Stimulated activated CD8-positive, alpha-beta memory T cell treated with anti-CD3 and anti-CD28 coated beads, Interleukin-4, amount 100 ng/mL, for 24 hours (primary cell): Measurements from ENCODE around the gene VTI1B.

ENCODE experiments used
- DNase-seq: peaks from one replicate; pipeline ENCODE4 v3.0.0-alpha.2; 2020; ENCODE audit warnings: low read depth

VTI1B gene

DNA sequence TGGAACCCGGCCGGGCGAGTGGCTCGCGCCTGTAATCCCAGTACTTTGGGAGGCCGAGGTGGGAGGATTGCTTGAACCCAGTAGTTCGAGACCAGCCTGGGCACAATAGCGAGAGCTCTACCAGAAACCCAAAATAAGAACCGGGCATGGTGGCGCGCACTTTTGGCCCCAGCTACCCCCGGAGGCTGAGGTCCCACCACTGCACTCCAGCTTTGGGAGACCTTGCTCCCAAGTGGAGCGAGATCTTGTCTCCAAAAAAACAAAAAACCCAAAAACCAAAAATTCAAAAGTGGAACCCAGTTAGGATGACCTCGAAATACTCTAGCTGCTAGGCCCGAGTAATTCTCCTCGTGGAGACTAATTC, 769 bp upstream of the VTI1B start:
- no peak for DNase-seq

DNA sequence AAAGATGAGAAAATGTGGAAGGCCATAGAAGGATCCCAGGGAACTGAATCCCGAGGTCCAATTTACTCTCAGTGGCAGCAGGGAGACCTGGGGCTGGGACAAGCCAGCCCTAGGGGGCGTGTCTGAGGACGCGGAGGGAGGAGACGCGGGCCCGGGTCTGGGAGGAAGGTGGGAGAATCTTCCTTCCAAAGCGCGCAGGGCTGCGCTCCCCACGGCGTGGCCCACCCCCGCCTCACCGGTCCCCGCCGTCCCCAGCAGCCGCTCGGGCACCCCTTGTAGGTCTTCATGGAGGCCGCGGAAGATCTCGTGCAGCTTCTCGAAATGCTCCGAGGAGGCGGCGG, 323 bp downstream of the VTI1B start:
- DNase-seq: peak; percentile 31

DNA sequence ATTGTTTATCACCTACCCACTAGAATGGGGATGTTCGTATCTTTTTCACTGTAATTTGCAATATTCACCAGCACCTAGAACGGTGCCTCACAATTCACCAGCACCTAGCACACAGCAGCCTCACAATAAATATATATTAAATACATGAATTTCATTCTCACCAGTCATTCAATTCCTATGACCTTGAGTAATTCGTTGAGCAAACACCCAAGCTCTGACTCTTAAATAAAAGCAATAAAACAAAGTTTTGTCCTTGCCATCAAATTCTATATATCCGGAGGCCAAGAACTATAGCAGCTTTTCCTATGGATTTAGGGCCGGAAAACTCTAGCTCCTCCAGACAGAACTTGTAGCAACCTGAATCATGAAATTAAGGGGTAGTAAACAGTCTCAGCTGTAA, 981 bp downstream of the VTI1B start:
- no peak for DNase-seq

DNA sequence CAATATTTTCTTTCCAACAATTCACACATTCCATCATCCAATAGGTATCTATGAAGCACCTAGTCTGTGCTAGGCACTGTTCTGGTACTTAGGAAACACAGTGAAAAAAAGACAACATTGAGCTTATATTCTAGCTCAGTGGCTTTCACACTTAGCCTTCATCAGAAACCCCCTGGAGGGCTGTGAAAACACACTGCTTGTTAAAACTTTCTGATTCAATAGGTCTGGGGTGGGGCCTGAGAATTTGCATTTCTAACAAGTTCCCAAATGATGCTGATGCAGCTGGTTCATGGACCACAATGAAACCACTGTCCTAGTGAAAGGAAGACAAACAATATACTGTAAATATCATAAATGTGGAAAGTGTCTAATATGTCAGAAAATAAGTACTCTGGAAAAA, 5.9 kb downstream of the VTI1B start:
- no peak for DNase-seq

DNA sequence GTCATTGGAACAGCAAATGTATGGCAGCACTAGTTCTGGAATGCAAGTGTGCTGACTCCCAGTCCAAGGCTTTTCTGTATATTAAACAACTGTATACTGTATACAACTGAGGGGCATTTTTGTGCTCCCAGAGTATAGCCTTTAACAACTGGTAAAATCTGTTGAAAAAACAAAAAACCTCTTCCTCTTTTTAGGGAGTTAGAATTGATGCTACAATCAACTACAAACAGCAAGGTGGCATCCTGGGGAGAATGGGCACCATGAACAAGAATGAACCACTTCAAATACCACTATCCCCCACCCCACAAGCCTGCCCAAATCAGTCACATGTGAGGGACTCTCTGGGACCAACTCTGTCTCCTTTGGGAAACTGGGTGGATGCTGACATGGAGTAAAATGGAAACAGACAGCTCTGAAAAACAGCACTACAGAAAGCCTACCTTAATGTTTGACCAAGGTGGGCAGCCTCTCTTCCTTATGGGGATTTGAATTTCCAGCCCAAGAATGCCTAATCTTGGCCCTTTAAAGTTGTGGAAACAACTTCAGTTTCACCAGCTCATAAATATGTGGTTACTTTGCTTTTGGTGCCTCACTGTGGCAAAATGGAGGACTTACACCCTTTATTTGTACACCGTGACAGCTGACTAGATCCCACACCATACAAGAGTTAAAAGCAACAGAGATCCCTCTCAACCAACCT, 7.5 kb downstream of the VTI1B start:
- no peak for DNase-seq

DNA sequence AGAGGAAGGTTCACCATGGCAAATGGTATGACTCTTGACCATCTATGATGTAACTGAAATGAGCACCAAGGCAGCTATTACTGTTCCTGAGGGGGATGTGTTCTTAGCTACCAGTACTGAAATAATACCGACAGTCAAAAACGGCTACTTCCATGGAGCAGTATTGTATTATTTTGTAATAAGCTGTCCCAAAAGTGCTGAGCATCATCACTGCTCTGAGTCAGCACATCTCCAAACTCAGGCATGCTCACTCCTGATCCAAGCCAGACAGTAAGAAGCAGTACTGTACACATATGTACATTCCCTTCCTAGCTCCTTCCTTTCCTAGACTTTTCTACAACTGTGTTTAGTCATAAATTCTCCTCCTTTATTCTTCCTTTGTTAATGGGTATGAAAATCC, 8.6 kb downstream of the VTI1B start:
- no peak for DNase-seq

DNA sequence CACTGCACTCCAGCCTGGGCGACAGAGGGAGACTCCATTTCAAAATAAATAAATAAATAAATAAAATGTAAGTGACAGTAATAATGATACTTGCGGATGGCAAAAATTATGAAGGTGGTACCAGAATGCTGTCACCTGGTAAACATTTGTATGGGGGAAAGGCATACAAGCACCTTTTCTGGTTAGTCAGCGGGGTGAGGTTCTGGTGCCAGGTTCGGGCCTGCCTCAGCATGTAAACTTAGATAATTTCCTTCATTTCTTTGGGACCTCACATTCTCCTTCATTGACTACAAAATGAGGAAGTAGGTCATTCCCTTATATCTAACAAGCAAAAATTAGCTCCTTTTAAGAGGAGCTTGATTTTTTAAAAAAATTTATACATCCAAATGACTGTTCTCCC, 10.8 kb downstream of the VTI1B start:
- no peak for DNase-seq

DNA sequence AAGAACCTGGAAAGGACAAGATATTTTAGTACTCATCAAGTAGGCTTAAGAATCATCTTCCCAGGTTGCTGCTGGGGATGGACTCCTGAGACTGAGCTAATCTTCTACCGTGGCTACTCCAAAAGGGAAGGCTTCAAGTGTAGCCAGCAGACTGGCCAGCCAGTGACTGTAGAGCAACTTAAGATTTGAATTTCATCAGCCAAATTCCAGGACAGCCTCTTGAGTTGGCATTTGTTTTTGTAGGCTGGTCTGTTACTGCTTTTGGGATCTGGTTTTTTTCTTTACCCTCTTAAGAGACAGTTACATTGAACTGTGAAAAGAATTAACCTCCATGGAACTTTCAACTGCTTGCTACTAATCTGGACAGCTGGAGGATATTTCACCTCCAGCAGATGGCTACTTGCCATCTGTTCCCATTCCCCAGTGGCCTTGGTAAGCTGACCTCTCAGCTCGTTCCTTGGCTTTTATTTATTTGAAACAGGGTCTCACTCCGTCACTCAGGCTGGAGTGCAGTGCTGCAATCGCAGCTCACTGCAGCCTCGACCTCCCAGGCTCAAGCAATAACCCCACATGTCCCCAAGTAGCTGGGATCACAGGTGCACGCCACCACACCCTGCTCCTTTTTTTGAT, 20.7 kb downstream of the VTI1B start:
- no peak for DNase-seq

DNA sequence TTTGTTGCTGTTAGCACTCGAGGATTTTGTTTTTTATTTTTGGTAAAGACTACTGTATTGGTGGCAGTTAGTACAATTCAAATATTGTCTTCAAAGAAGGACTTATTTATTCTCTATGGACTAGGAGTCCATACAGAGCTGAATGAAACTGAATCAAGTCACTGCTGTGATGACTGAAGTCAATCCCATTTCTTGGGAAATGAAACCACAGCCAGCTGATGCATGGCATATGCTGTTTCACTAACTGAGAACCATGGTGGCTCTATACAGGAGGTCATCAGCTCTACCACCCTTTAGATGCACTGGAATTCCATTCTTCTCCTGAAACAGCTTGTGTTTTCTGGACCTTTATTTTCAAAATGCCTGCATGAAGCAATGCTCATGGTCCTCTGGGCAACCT, 22.2 kb downstream of the VTI1B start:
- no peak for DNase-seq

DNA sequence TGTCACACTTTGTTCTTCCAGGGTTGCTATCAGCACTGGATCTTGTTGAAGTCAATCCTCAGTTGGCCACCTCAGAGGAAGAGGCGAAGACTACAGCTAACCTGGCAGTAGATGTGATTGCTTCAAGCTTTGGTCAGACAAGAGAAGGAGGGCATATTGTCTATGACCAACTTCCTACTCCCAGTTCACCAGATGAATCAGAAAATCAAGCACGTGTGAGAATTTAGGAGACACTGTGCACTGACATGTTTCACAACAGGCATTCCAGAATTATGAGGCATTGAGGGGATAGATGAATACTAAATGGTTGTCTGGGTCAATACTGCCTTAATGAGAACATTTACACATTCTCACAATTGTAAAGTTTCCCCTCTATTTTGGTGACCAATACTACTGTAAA, 23.7 kb downstream of the VTI1B start:
- DNase-seq: no peak

DNA sequence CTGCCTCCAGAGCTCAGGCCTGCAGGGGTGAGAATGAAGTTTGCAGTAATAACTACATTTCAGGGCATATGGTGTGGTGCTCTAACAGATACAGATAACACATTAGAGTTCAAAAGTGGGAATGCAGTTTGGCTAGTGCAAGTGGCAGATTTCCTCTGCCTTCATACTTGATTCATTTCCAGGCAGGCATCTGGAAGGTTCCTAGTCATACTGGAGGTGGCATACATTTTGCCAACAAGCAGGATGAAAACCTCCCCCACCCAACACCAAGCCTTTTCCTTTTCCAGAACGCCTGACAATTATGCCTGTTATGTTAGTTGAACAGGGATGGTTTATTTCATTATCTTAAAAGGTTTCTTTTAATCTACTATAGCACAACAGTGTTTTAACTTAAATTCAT, 24.3 kb downstream of the VTI1B start:
- DNase-seq: no peak

DNA sequence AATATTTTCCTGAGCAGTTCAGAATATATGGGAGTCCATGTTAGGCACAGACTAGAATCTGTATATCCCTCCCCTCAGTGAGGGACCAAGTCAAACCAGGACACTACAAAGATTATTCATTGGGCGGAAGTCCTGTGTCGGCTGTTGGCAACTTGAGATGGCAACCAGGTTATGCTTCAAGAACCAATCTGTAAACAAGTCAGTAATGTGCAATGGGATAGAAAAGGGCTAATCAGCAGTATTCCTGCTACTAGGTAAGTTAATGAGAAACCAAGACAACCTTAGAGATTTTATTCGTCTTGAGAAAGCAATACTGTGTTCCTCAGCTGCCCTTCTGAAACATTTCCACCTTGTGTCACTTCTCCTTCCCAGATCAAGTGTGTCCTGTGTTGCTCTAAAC, 28.3 kb downstream of the VTI1B start:
- DNase-seq: no peak

DNA sequence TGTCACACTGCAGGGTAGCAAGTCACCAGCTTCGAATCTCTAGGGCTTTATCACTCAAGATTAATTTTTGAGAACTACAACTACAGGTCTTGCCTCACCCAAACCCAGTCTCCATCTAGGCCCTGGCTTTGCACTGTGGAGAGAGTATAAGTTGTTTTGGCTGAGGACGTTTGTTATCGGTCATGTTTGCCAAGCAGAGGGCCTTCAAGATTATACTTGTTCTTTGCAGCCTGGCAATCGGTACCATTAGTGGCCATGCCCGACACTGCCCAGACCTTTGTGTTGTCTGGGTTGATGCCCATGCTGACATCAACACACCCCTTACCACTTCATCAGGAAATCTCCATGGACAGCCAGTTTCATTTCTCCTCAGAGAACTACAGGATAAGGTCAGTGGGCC, 29.0 kb downstream of the VTI1B start:
- no peak for DNase-seq

DNA sequence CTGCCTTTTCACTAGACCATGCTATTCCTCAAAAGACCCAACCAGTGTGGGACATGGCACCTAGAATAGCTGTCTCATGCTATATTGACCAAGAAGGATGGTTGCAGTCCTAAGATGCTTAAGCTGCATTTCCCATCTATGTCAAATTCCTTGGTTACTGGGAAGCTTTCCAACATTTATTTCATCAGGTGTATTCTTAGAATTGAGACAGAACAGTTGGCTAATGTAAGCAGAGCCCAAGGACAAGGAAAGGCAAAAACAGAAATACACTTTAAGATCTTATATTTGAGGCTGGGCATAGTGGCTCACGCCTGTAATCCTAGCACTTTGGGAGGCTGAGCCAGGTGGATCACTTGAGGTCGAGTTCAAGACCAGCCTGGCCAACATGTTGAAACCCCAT, 30.0 kb downstream of the VTI1B start:
- no peak for DNase-seq

DNA sequence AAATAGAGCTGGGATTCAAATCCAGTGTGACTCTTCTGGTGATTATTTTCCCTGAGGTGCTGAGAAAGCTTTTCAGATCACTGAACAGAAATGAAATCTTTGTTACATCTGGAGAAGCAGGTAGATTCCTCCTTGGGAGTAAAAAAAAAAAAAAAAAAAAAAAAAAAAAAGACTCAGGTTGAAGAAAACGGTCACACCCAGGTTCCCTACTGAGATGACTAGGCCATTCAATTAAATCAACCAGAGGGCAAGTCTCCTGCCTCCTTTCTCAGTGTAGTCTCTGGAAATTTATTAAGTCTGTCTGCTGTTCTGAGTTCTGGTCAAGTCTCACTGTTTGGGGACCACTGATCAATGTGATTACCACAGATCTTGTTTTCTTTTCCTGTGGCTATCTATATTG, 30.7 kb downstream of the VTI1B start:
- DNase-seq: no peak

DNA sequence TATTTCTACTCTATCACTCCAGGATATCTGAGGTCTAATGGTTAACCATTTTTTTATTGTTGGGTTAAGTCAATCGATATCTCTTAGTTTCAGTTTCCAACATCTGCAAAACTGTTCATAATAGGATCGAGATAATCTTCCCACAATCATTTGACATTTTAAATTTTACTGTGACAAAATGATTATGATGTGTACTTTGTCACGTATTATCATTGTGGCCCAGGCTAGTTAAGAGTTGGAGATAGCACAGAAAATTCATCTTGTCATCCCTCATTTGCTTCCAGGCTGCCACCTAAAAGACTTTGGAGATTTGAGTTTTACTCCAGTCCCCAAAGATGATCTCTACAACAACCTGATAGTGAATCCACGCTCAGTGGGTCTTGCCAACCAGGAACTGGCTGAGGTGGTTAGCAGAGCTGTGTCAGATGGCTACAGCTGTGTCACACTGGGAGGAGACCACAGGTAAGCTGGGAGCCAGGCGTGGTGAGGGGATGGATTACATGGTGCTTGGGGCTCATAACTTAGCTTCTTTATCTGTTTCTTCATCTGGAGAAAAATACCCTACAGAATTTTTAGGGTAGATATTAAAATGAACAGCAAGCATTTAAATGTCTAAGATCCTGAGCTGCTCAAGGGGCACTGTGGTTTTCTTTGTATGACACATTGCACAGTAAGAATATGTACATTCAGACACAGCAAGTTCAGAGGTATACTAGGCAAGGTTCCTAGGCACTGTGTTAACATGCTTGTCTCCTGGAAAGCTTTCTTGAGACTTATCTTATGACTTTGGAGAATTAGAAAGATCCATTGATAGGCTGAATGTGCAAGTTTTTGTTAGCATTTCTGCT, 32.3 kb downstream of the VTI1B start:
- DNase-seq: no peak

DNA sequence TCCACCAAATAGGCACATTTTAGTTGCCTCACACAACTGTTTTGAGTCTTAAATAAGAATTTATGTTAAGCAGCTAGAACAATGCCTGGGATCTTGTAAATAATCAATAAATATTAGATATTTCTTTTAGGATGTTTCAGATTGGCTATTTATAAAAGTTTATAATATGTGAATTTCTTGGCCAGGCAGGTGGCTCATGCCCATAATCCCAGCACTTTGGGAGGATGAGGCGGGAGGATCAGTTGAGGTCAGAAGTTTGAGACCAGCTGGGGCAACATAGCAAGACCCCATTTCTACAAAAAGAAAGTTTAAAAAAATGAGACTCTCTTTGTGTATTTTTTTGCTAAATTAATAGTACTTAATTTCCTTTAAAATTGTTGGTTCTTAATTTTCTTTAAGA, 33.0 kb downstream of the VTI1B start:
- no peak for DNase-seq

DNA sequence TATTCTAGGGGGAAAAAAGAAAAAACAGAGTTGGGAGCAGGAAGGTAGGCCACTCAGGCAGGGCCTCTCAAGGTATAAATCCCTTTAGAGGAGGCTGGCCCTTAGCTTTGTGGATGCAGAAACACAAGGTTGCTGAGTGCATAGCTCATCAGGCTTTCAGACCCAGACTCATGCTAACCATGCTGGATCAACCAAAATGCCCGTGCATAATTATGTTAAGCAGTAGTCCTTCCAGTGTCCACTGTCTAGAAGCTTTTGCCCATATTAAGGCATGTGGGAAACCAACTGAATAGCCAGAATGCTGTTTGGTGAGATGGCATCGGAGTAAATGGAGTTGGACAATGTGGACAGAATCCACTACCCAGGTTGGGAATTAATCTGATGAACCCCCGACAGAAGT, 35.8 kb downstream of the VTI1B start:
- no peak for DNase-seq

DNA sequence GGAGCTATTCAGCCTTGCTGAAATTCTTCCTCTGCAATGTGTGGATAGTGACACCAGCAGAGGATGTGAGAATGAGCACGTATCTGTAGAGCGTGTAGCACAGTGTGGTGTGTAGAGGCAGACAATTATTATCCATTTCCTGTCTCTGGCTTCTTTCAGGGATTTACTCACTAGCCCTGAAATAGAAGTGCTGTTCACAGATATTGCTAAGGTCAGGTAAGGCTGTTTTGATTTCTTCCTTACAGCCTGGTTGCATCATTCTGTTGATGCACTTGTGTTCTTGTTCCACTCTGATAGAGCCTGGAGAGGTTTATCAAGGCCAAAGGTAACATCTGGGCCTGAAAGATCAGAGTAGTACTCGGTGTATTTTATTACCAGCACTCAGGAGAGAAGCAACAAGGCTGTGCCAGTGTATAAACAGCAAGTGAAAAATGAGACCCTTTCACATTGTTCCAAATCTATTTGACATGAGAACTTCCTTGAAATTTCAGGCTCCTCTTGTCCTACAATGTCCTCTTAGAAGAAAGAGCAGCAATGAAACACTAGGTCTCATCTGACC, 38.0 kb downstream of the VTI1B start:
- DNase-seq: no peak

DNA sequence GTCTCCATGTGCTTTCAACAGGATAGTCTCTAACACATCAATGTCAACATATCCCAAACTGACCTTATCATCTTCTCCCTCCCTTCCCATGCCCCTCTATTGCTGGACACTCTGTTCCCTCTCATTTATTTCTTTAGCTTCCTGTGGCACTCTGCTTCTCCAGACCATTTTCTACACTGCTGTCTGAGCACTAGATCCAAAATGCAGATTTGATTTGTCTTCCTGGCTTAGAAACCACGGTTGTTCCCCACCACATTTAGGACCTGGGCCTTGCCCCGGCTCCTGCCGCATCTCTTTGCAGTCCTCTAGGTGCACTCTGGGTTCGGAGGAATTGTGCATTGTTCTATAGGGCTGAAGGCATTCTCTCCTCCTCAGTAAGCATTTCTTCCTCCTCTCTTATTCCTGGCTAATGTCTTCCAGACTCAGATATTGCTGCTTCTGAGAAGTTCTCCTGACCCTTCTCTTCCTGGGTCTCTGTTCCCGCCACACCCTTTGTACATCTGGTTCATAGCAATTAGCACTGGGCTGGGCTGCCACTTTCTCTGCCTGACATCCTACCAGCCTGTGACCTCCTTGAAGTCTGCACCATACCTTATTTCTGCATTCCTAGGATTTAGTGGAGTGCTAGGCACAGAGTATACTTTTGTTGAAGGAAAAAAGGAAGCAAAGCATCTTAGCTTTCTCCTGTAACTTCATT, 40.8 kb downstream of the VTI1B start:
- DNase-seq: no peak

DNA sequence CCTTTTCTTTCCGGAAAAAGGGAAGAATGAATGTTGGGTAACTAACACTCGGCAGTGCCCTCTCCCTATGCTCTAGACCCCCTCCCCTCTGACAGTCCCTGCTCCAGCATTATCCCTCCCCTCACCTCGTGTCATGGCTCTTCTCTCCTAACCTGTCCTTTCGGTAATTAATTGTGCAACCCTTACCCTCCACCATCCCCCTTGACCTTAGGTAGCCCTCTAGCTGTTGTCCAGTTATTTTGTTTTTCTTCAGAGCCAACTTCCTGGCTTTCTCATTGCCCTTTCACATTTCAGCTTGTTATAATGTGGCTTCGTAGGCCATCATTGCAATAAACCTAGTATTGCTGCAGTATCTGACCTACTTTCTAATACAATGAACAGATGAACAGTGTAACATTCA, 43.5 kb downstream of the VTI1B start:
- DNase-seq: no peak

DNA sequence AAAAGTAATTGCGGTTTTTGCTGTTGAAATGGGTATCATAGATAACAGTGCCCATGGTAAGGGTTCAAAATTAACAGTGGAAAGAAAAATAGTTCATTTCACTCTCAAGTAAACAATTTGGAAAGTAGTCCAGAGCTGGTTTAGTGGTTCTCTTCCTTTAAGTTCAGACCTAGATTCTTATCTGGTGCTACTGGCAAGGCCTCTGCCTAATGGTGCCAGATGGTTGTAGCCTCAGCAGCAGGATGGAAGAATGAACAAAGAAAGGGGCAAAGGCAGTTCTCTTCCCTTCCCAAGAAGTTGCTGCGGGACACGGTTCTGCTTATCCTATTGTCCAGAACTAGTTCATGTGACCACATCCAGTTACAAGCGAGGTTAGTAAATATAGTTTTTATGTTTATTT, 44.2 kb downstream of the VTI1B start:
- no peak for DNase-seq

DNA sequence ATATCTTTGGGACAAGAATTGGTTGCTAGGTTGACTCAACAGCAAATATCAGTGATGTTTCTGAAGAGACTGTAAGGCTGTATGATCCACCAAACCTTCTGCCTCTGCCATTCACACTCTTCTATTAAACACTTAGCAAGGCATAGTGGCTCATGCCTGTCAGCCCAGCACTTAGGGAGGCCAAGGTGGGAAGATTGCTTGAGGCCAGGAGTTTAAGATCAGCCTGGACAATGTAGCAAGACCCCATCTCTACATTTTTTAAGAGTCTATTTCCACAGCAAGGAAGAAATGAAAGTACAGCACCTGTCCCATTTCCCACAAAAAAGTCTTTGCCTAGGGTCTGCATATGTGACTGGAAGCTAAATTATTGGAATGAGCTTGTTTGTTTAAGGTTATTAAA, 46.9 kb downstream of the VTI1B start:
- DNase-seq: no peak
